Measurements from ENCODE around the gene FNBP1. TPM values are rescaled to one million over a fixed set of nuclear protein-coding genes. Genes with fewer than 3 reads are reported as not detected.

Gene FNBP1
- total and polyA plus RNA-seq, 2 of the 8 experiments (the other 6 are each of a cell fraction or from before 2014, with no cell fraction given) = 7.2 to 40.9 TPM

DNA sequence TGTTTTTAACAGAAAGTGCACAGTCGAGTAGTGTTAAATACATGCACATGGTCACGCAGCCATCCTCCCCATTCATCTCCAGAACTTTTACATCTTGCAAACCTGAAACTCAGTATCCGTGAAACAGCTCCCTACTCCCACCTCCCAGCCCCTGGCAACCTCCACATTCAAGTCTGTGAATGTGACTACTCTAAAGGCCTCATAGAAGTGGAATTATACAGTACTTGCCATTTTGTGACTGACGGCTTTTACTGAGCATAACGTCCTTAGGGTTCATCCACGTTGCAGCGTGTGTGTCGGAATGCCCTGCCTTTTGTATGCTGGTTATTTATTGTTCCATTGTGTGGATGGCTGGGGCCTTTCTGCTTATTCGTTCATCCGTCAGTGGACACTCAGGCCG lies 171.9 kb downstream of the FNBP1 start:
- H3K23me2 ChIP-seq (ENCODE audit: low read depth, low read length) = no peaks in the 10 kb centered on the region
- FAIRE-seq (no peak), DNase-seq (ENCODE audit: low read depth in 1 of 2, low spot score in 2 of 2) (no peak)
- H3K4me2 ChIP-seq (ENCODE audit: insufficient read depth in 1 of 2, low read depth in 2 of 2, low read length in 2 of 2) = no peak overlapping the region
- no peaks in the 10 kb centered on the region for H3K79me1 ChIP-seq (ENCODE audit: low read depth, low read length)
- no peak overlapping the region for H4K8ac ChIP-seq (ENCODE audit: extremely low read depth, insufficient read depth, low read length)
- no peak overlapping the region for H2BK12ac ChIP-seq (ENCODE audit: low read depth, low read length)
- no peak overlapping the region for H3K14ac ChIP-seq (ENCODE audit: insufficient read length)
- H3K18ac ChIP-seq (ENCODE audit: extremely low read depth, low read length) = no peak overlapping the region
- 95% methylated on average over 10 of the region's 11 CpGs; no CpG with 5 or more reads in 1 of the 2 experiments for WGBS, 2 experiments (ENCODE audit: extremely low coverage in 1 of 2, insufficient coverage in 1 of 2, insufficient read length in 1 of 2, insufficient replicate concordance in 2 of 2, low coverage in 1 of 2, low lambda C conversion rate in 2 of 2, missing lambda C conversion rate in 1 of 2)
- peaks cover 0 to 2% of the 10 kb centered on the region in 2 experiments for H4K20me1 ChIP-seq (replicated peaks in 1 of 2; ENCODE audit: control insufficient read depth in 1 of 2, insufficient read depth in 2 of 2, low read length in 2 of 2)
- ChIA-PET CTCF (ENCODE audit: partially characterized antibody) (interaction anchor here (0.9 kb wide), 2 partner anchors 14 to 22 kb away, joined by 3 read pairs; no protein-coding TSS in a partner anchor), POLR2A (ENCODE audit: partially characterized antibody) (no interaction called here)
- H3K4ac ChIP-seq (replicated peaks; ENCODE audit: insufficient read length, low read depth, low read length) = no peak overlapping the region
- no peak overlapping the region for H3K27ac ChIP-seq (ENCODE audit: low read depth, low read length)
- H3K9ac ChIP-seq (replicated peaks in 1 of 4; ENCODE audit: extremely low read depth in 1 of 4, low read depth in 3 of 4, low read length in 3 of 4) = no peak overlapping the region
- no peak overlapping the region for H2BK20ac ChIP-seq (ENCODE audit: low read length)
- H2AFZ ChIP-seq (ENCODE audit: low read length) = no peak overlapping the region
- H3K23ac ChIP-seq (ENCODE audit: insufficient read length) = no peak overlapping the region
- H3K4me1 ChIP-seq (replicated peaks in 1 of 4; ENCODE audit: control insufficient read depth in 3 of 4, insufficient read depth in 4 of 4, low read length in 3 of 4) = no peaks in the 10 kb centered on the region
- no peaks in the 10 kb centered on the region for H3K27me3 ChIP-seq (replicated peaks in 1 of 4; ENCODE audit: control insufficient read depth in 3 of 4, extremely low read depth in 1 of 4, insufficient read depth in 3 of 4, low read length in 3 of 4)
- no peak overlapping the region for H2BK15ac ChIP-seq (ENCODE audit: low read length)
- no peak overlapping the region for H2BK120ac ChIP-seq (replicated peaks; ENCODE audit: low read depth, low read length)
- no peak overlapping the region for H4K91ac ChIP-seq (replicated peaks; ENCODE audit: insufficient read length, low read length)
- no peak overlapping the region for H2AK5ac ChIP-seq (ENCODE audit: low read depth, low read length)
- no peak overlapping the region for H3K56ac ChIP-seq (replicated peaks; ENCODE audit: insufficient read length, low read depth, low read length)
- no peaks in the 10 kb centered on the region for H3K9me3 ChIP-seq (ENCODE audit: insufficient read depth in 2 of 2, low read depth in 1 of 2, low read length in 1 of 2)
- TF ChIP-seq SP4 (IDR thresholded peaks at IDR 0.05; ENCODE audit: low read length) (no peak), MAFK (IDR thresholded peaks at IDR 0.05; ENCODE audit: low read depth, low read length) (no peak), ASH2L (IDR thresholded peaks at IDR 0.05; ENCODE audit: low read length) (no peak), CBX5 (IDR thresholded peaks at IDR 0.05; ENCODE audit: low read depth, low read length) (no peak), NRF1 (IDR thresholded peaks at IDR 0.05; ENCODE audit: low read depth, low read length) (no peak), RAD21 (IDR thresholded peaks at IDR 0.05 in 1 of 2, conservative IDR thresholded peaks at IDR 0.05 in 1 of 2; ENCODE audit: low read depth in 2 of 2, low read length in 2 of 2) (no peak)
- TF ChIP-seq, protein P1, sequence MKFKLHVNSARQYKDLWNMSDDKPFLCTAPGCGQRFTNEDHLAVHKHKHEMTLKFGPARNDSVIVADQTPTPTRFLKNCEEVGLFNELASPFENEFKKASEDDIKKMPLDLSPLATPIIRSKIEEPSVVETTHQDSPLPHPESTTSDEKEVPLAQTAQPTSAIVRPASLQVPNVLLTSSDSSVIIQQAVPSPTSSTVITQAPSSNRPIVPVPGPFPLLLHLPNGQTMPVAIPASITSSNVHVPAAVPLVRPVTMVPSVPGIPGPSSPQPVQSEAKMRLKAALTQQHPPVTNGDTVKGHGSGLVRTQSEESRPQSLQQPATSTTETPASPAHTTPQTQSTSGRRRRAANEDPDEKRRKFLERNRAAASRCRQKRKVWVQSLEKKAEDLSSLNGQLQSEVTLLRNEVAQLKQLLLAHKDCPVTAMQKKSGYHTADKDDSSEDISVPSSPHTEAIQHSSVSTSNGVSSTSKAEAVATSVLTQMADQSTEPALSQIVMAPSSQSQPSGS (IDR thresholded peaks at IDR 0.05; ENCODE audit: low read length) = no peak
- no peaks in the 10 kb centered on the region; a peak in 2 of 8 replicates for H3K36me3 ChIP-seq (ENCODE audit: control insufficient read depth in 2 of 4, insufficient read depth in 4 of 4, low read length in 3 of 4)
- no peak overlapping the region for H2BK5ac ChIP-seq (ENCODE audit: low read depth, low read length)
- H3K79me2 ChIP-seq (ENCODE audit: control insufficient read depth in 1 of 2, insufficient read depth in 2 of 2, low read length in 2 of 2) = no peaks in the 10 kb centered on the region
- no peak overlapping the region for H4K5ac ChIP-seq (ENCODE audit: insufficient read length, low read depth, low read length)
- no peak overlapping the region for H3K4me3 ChIP-seq (ENCODE audit: extremely low read depth in 1 of 4, insufficient read depth in 2 of 4, low read depth in 3 of 4, low read length in 4 of 4)
